HL-60 (cell line): ENCODE measurements around the gene HPS4.
A peak's percentile ranks its signal among the peaks of the same experiment; 100 is the strongest.

ENCODE experiments used
- DNase-seq, 2 experiments: peaks; one replicate each; pipeline ENCODE4 v3.0.0-alpha.2; 2010 to 2020; ENCODE audit warnings: low read depth in 1 of 2, low spot score in 1 of 2
- H3K27ac ChIP-seq: fragments of 250-450 bp; sonication (Bioruptor Pico); replicated peaks from 2 replicates; pipeline ENCODE4 v1.5.1; 2020; ENCODE audit warnings: mild to moderate bottlenecking, moderate library complexity
- H3K27me3 ChIP-seq: fragments of 250-450 bp; sonication (Bioruptor Pico); 2 replicates; pipeline ENCODE4 v1.5.1; 2021; ENCODE audit warnings: mild to moderate bottlenecking, moderate library complexity; ENCODE audit not compliant: insufficient read depth, poor library complexity, severe bottlenecking
- H3K4me3 ChIP-seq: replicated peaks from 2 replicates; pipeline ENCODE4 v1.5.1; 2011; ENCODE audit warnings: mild to moderate bottlenecking, control low read depth, low read length; ENCODE audit not compliant: insufficient read depth
- GABPA ChIP-seq: IDR thresholded peaks from 2 replicates; pipeline ENCODE4 v1.6.1; 2012; ENCODE audit warnings: low read depth
- POLR2AphosphoS5 ChIP-seq: IDR thresholded peaks from 2 replicates; pipeline ENCODE4 v1.6.1; 2012; ENCODE audit warnings: low read depth
- REST ChIP-seq: IDR thresholded peaks from 2 replicates; pipeline ENCODE4 v1.6.1; 2012; ENCODE audit warnings: low read depth; ENCODE audit not compliant: insufficient replicate concordance
- SPI1 ChIP-seq: IDR thresholded peaks from 2 replicates; pipeline ENCODE4 v1.6.1; 2012; ENCODE audit warnings: low read depth, mild to moderate bottlenecking, borderline replicate concordance
- TF ChIP-seq, protein P1 (sequence below): IDR thresholded peaks from one replicate; pipeline ENCODE4 v1.5.1; 2011; ENCODE audit warnings: low read length, control low read depth, inconsistent platforms; ENCODE audit not compliant: insufficient read depth

The HPS4 gene

DNA sequence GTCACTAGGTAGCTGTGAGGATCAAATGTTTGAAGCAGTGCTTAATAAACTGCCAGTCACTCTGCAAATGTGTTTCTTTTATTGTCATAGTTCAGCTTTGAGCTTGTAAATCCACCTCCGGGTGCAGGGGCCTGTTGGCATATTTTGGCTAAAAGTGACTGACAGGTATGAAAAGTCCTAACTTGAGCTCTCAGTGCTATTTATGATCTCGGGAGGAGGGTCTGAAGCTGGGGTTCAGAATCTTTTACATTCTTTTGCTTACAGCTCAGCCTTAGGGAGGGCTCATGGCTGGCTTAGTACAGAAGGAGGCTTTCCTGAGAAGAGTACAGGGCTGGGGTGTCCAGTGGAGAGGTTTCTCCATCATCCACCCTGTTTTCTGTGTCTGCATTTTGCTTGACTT is 53.0 kb downstream of the HPS4 start:
- TF ChIP-seq, protein P1, sequence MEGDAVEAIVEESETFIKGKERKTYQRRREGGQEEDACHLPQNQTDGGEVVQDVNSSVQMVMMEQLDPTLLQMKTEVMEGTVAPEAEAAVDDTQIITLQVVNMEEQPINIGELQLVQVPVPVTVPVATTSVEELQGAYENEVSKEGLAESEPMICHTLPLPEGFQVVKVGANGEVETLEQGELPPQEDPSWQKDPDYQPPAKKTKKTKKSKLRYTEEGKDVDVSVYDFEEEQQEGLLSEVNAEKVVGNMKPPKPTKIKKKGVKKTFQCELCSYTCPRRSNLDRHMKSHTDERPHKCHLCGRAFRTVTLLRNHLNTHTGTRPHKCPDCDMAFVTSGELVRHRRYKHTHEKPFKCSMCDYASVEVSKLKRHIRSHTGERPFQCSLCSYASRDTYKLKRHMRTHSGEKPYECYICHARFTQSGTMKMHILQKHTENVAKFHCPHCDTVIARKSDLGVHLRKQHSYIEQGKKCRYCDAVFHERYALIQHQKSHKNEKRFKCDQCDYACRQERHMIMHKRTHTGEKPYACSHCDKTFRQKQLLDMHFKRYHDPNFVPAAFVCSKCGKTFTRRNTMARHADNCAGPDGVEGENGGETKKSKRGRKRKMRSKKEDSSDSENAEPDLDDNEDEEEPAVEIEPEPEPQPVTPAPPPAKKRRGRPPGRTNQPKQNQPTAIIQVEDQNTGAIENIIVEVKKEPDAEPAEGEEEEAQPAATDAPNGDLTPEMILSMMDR = no peak
- TF ChIP-seq POLR2AphosphoS5 (no peak), GABPA (no peak), REST (no peak), SPI1 (no peak)
- Histone ChIP-seq H3K27me3 (no peaks in the 10 kb centered on the region), H3K4me3 (no peak overlapping the region), H3K27ac (no peak overlapping the region)
- no peak for DNase-seq

DNA sequence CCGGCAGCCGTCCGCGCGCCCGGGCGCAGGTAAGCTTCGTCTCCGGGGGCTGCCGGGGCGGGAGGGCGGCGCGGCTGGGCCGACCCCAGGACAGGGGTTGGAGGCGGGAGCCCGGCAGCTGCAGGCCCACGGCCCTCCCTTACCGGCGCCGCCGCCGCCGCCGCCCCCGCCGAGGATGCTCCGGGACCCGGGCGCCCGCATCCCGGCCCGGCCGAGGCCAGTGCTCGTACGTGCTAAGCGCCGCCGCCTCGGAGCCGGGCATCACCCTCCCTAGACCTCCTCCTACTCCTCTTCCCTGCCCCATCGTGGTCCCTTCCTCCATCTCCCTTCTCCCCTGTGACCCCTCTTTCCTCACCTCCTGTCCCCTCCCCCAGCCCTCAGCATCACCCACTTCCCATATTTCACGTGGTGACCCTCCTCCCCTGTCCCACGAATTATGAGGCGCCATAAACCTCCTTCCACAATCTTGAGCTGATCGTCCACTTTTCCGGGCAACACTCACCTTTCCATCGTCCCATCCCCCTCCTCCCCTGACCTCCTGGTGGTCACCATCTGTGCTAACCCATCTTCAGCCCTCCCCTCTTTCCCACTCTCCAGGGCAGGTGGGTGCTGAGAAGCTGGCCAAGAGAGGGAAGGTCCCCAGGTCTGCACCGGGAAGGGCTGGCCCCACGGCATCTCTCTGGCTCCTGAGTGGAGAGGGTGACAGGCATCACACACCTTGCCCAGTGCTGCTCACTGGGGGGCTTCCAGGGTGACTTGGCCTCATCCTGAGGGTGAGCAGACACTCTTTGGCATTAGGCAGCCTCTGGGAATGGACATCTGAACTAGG is 53.9 kb downstream of the HPS4 start:
- no peak for DNase-seq
- Histone ChIP-seq H3K27ac (no peak overlapping the region), H3K4me3 (peak overlapping the region; percentile 51), H3K27me3 (no peaks in the 10 kb centered on the region)
- TF ChIP-seq GABPA = no peak
- TF ChIP-seq SPI1 = peak; percentile 30; the same call in 1 of the 2 replicates

DNA sequence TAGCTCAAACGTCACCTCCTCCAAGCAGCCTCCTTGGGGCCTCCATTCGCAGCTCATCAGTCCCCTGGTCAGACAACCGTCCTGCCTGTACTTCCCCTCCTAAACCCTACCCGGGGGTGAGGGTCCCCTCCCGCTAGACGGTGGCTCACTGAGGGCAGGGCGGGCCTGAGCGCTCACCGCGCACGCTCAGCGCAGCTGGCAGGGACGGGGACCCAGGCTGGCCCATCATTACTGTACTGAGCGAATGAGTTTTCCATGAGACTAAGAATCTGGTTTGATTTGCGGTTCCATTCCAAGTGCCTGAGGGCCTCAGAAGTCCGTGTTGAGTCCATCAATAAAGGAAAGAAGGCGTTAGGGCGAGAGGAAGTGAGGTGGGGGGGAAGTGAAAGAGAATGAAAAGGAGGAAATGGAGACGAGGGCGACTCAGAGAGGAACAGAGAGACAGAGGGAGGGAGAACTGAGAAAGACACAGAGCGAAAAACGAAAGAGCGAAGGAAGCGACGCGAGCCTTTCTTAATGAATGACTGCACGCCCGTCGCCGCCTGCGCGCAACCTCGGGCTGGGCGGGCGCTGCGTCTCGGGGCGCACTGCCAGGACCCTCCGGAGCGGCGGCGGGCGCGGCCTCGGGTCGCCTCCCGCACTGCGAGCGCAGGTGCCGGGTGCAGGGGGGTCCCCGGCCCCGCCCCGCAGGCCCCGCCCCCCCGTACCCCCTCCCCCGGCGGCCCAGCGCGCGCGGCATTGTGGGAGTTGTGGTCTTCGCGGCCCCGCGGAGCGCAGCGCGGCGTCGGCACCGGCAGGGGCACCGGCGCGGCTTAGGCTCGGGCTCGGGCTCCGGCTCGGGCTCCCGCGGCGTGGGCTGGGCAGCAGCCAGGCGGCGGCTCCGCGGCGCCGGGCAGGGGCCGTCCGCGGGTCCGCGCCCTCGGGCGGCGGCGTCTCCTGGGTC is 54.8 kb downstream of the HPS4 start, which contains the start of gene ASPHD2:
Gene ASPHD2, plus strand, starts transcription at position 746 of the 943 bp plus-strand sequence. CDS start 4,356 bp downstream, outside the sequence.
- no peaks in the 10 kb centered on the region for H3K27me3 ChIP-seq
- no peak for TF ChIP-seq GABPA
- TF ChIP-seq SPI1 = peak; percentile 99
- H3K4me3 ChIP-seq = peak within 1 kb of the TSS; percentile 51
- peak; percentile 65 to 75 for DNase-seq
- peak within 1 kb of the TSS; percentile 75 for H3K27ac ChIP-seq

GRCh38 chr22:26426924-26427323 is 56.7 kb downstream of the HPS4 start:
- Histone ChIP-seq H3K4me3 (no peak overlapping the region), H3K27ac (no peak overlapping the region), H3K27me3 (no peaks in the 10 kb centered on the region)
- no peak for DNase-seq
- TF ChIP-seq GABPA = no peak
- no peak for TF ChIP-seq POLR2AphosphoS5
- no peak for TF ChIP-seq SPI1
- TF ChIP-seq, protein P1 = no peak
- no peak for TF ChIP-seq REST
